Parathyroid adenoma (tissue), 2 donors: ENCODE measurements around the gene SHF.

Experiments
- H2AFZ ChIP-seq: fragments of 300-600 bp; sonication (generic); one replicate; pipeline ENCODE4 v1.7.0; 2017; ENCODE audit warnings: antibody characterized with exemption, mild to moderate bottlenecking
- H3K27ac ChIP-seq: fragments of 300-600 bp; sonication (generic); one replicate; pipeline ENCODE4 v1.7.0; 2017
- H3K27me3 ChIP-seq: fragments of 300-600 bp; sonication (generic); one replicate; pipeline ENCODE4 v1.7.0; 2017; ENCODE audit warnings: low read length; ENCODE audit not compliant: control insufficient read depth, insufficient read depth
- H3K36me3 ChIP-seq: fragments of 300-600 bp; sonication (generic); one replicate; pipeline ENCODE4 v1.7.0; 2017; ENCODE audit warnings: low read length; ENCODE audit not compliant: control insufficient read depth, insufficient read depth
- H3K4me1 ChIP-seq: fragments of 300-600 bp; sonication (generic); one replicate; pipeline ENCODE4 v1.7.0; 2017; ENCODE audit warnings: control low read depth
- H3K4me2 ChIP-seq: fragments of 300-600 bp; sonication (generic); one replicate; pipeline ENCODE4 v1.7.0; 2017; ENCODE audit warnings: low read length
- H3K4me3 ChIP-seq: fragments of 300-600 bp; sonication (generic); one replicate; pipeline ENCODE4 v1.7.0; 2017; ENCODE audit warnings: low read depth, low read length
- H3K79me2 ChIP-seq: fragments of 300-600 bp; sonication (generic); one replicate; pipeline ENCODE4 v1.7.0; 2017; ENCODE audit warnings: control low read depth
- H3K9ac ChIP-seq: fragments of 300-600 bp; sonication (generic); one replicate; pipeline ENCODE4 v1.7.0; 2017; ENCODE audit warnings: mild to moderate bottlenecking
- H3K9me3 ChIP-seq: fragments of 300-600 bp; sonication (generic); one replicate; pipeline ENCODE4 v1.7.0; 2017; ENCODE audit warnings: low read length; ENCODE audit not compliant: control insufficient read depth
- CTCF ChIP-seq: fragments of 300-600 bp; sonication (generic); IDR thresholded peaks from one replicate; pipeline ENCODE4 v1.7.0; 2017; ENCODE audit warnings: antibody characterized with exemption, mild to moderate bottlenecking
- donor health status: primary hyperparathyroidism.

The SHF gene

GRCh38 chr15:45157974-45158373 is 29.8 kb downstream of the SHF start:
- Histone ChIP-seq H3K27ac (no peak overlapping the region), H3K4me2 (no peak overlapping the region), H3K27me3 (no peaks in the 10 kb centered on the region), H3K79me2 (no peaks in the 10 kb centered on the region), H3K9ac (no peak overlapping the region), H3K9me3 (no peaks in the 10 kb centered on the region), H2AFZ (no peak overlapping the region), H3K4me3 (no peak overlapping the region), H3K4me1 (no peaks in the 10 kb centered on the region), H3K36me3 (no peaks in the 10 kb centered on the region)
- no peak for TF ChIP-seq CTCF

- H3K4me2 ChIP-seq = no peak overlapping the region
- no peak overlapping the region for H3K9ac ChIP-seq
- H3K27ac ChIP-seq = no peak overlapping the region
- H3K4me1 ChIP-seq = no peaks in the 10 kb centered on the region
- H2AFZ ChIP-seq = no peak overlapping the region
- no peaks in the 10 kb centered on the region for H3K9me3 ChIP-seq
- H3K4me3 ChIP-seq = no peak overlapping the region
- H3K36me3 ChIP-seq = no peaks in the 10 kb centered on the region
- H3K79me2 ChIP-seq = no peaks in the 10 kb centered on the region
- no peaks in the 10 kb centered on the region for H3K27me3 ChIP-seq
- no peak for TF ChIP-seq CTCF
These were observed 30.9 kb downstream of the SHF start for GRCh38 chr15:45156744-45157455.

- no peaks in the 10 kb centered on the region for H3K79me2 ChIP-seq
- no peaks in the 10 kb centered on the region for H3K9me3 ChIP-seq
- no peak for TF ChIP-seq CTCF
- no peak overlapping the region for H3K27ac ChIP-seq
- H3K4me3 ChIP-seq = no peak overlapping the region
- H3K27me3 ChIP-seq = no peaks in the 10 kb centered on the region
- no peaks in the 10 kb centered on the region for H3K4me1 ChIP-seq
- H3K36me3 ChIP-seq = no peaks in the 10 kb centered on the region
- H2AFZ ChIP-seq = no peak overlapping the region
- H3K9ac ChIP-seq = no peak overlapping the region
- no peak overlapping the region for H3K4me2 ChIP-seq
These were observed 32.0 kb downstream of the SHF start for GRCh38 chr15:45155739-45156138.

- Histone ChIP-seq H3K4me2 (no peak overlapping the region), H3K4me1 (no peaks in the 10 kb centered on the region), H3K9me3 (no peaks in the 10 kb centered on the region), H3K79me2 (no peaks in the 10 kb centered on the region), H3K27ac (no peak overlapping the region), H3K4me3 (no peak overlapping the region), H3K27me3 (no peaks in the 10 kb centered on the region), H2AFZ (no peak overlapping the region), H3K9ac (no peak overlapping the region), H3K36me3 (no peaks in the 10 kb centered on the region)
- TF ChIP-seq CTCF = no peak
These were observed 35.6 kb downstream of the SHF start for GRCh38 chr15:45151998-45152828.
